SK-N-DZ (cell line): Measurements from ENCODE around the gene LGR5.
"Not testable (repeated sequence)": the region's sequence is repeated elsewhere in the genome, so short reads cannot be mapped to it uniquely, and the experiment has no call there.

Experiments used
- DNase-seq: peaks from one replicate; pipeline ENCODE4 v3.0.0-alpha.2; 2015; ENCODE audit warnings: low spot score

Gene LGR5

DNA sequence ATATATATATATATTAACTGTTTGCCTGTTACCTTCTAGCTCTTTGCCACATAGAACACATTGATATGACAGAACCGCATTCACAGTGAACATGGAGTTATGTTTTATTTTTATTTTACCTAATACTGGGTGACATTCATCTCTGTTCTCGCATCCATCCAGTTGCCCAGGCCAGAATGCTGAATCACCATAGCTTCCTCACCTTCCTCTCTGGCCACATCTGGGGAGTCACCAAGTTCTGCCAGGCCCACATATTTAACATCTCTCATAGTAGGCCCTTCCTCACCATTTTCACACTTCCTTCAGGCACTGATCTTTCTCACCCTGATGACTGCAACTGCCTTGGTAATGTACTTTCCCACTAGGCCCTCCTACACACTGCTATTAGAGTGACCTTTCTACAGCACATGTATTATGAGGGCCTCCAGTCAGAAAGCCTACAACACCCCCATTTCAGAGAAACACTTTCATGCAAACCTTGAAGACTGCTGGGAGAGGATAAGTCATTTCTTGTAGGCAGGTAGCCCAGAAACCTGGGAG lies 106.8 kb downstream of the LGR5 start:
- DNase-seq = no peak

DNA sequence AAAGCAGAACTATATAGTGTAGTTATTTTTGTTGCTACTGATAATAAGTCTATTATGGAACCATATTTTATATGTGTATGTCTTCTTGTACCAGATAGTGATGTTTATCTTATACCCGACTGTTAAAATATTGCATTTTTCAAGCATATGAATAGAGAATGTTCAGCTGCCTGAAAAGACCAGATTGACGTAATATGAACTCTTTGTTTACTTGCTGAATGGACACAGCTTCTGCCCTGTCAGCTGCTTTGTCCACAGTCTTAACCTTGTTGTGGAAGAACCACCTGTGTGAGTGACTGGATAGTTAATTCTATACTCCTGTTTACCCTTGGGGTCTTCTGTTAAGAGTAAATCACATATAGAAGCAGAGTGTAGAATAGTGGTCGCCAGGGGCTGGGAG lies 109.3 kb downstream of the LGR5 start:
- no peak for DNase-seq

DNA sequence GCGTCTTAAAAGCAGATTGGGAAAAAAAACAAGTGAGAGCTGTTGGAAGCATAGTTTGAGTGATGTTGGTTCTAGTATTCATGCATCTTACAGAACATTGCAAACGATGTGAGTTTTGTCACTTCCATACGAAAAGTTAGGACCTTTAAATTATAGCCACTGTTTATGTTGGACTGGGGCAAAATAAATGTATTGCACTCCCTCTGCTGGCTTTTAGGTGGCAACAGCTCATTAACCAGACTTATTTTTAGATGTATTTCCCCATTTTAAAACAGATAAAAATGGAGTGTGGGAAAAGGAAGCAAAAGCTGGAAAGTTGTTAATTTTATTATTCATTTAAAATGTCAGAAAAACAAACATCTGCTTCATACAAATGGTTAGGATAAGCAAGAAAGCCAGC lies 111.9 kb downstream of the LGR5 start:
- no peak for DNase-seq

DNA sequence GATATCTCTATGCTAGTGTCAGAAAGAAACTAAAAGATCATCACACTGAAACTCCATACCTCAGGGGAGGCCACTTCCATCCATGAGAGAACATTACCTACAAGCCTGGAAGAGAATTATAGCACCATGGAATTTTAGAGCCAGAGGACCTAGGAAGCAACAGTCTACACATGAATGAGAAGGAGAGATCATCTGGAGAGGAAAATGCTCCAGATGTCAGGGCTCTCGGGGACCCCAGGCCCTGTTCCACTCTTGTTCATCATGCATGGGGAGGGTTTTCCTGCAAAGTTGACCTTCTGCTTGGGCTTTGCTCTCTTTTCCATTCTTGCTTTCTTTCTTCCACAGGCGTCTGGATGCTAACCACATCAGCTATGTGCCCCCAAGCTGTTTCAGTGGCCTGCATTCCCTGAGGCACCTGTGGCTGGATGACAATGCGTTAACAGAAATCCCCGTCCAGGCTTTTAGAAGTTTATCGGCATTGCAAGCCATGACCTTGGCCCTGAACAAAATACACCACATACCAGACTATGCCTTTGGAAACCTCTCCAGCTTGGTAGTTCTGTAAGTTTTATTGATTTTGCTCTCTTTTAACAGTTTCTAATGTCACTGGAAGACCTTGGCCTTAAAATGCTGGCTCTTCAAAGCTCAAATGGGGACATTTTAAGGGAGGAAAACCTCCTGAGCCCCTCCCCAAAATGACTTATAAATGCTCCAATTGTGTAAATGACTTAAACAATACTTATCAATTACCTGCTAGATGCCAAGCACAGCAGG lies 113.3 kb downstream of the LGR5 start:
- DNase-seq = no peak

DNA sequence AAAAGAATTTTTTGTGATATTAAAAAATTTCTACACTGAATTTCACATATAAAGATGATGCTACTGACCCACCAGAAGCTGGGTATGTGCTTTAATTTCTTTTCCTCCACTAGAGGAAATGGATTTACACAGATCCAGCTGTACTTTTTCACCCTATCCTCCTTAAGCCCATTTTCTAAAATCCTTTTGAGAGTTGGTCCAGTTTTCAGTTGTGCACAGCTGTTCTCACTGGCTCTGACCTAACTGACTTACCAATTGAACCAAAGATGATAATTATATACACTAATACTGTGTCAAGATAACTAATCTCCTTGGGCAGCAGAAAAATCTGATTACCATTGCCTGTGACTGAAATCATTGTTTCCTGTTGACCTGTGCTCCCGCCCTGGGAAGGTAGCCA lies 115.6 kb downstream of the LGR5 start:
- DNase-seq = no peak

DNA sequence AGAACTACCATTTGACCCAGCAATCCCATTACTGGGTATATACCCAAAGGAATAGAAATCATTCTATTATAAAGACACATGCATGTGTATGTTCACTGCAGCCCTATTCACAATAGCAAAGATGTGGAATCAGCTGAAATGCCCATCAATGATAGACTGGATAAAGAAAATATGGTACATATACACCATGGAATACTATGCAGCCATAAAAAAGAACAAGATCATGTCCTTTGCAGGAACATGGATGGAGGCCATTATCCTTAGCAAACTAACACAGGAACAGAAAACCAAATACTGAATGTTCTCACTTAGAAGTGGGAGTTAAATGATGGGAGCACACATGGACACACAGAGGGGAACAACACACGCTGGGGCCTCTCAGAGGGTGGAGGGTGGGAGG lies 116.2 kb downstream of the LGR5 start:
- not testable (repeated sequence) for DNase-seq

DNA sequence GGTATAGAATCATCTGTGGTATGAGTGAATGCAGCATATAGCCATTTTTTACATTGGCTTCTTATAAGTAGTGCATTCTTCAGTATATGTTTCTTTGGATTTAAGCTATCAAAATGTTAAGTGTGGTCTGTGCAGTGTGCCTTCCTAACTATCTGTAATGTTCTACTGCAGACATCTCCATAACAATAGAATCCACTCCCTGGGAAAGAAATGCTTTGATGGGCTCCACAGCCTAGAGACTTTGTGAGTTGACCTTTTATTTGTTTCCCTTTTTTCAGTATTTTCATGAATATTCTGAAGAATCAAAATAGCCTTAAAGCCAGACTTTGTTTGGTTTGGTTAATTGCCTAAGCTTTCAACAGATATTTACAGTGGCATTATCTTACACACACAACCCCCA lies 116.8 kb downstream of the LGR5 start:
- no peak for DNase-seq

DNA sequence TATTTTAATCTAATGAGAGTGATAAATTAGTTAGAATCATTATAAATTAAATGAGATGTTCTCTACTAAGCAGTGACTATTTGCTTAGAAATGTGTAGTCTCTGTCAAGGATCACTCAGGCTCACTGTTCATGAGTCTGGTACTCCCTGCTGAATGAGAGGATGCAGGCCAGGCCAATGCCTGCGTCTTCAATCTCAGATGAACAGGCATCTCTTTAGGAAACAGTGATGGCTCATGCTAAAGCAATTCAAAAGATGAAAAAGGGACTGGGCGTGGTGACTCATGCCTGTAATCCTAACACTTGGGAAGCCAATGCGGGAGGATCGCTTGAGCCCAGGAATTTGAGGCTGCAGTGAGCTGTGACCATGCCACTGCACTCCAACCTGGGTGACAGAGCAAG lies 117.3 kb downstream of the LGR5 start:
- DNase-seq = no peak

DNA sequence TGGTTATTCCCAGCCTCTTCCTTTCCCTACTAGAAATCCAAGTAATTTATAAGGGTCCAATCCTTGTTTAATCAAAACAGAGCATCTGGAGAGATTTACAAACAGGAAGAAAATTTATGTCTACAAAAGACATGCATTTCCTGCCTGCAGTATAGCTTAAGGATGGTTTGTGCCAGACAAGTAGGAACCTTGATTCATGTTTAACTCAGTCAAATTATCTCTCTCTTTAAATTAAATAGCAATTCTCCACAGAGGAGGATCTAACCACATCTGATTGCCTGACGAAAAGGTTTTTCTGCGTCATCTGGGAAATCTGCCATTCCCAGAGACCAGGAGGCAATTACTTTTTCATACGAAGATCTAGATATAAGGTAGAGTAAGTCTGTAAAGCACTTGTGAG lies 118.8 kb downstream of the LGR5 start:
- peak; percentile 33 for DNase-seq

DNA sequence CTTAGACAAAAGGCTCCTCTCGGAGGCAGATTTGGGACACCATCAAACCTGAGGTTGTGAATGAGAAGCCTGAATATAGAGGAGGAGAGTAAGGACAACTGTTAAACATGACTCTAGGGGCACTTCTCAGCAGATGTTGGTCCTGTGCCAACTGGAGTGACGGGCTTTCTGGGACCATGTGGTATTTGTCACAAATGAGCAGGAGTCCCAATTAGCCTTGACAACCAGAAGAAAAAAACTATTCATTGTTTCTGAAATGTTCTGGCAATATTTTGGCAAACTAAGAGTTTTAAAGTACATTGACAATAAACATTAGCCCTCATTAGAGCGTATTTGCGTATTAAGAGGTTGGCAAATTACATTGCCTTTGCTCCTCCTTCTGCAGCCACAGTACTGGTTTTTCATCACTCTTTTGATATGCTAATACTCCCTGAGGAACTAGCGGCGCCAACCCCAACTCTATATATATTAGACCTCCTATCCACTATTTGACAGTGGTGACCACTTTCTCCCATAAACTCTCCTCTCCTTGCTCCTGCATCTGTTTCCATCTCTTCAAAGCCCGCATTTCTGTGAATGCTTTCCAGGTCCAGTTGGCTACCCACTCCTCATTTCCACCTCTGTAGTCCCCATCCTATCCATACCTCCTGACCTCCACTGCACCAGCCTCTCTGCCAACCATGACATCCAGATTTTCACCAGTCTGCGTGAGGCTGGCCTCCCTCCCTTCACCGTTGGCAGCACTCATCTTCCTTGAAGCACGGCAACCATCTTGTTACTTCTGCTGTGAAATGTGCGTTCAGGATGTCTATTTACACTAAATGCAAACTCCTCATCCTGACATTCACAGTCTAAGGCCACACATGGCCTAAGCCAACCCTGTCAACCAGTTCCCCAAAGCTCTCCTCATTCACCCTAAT lies 123.3 kb downstream of the LGR5 start:
- DNase-seq = peak; percentile 75

DNA sequence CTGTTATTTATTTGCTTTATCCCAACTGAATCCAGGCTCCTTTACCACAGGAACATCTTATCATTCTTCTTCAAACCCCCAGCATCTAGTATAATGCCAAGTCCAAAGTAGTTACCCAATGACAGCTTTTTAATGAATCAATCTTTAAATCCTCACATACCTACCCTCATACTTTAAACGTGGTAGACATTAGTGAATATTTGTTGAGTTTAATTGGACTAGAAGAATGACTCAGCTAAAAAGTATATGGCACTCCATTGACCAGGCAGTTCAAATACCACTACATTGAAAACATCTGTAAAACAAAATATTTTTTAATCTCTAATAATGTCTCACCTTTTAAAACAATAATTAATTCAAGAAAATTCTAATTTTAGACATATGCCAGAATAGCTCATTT lies 125.9 kb downstream of the LGR5 start:
- no peak for DNase-seq

DNA sequence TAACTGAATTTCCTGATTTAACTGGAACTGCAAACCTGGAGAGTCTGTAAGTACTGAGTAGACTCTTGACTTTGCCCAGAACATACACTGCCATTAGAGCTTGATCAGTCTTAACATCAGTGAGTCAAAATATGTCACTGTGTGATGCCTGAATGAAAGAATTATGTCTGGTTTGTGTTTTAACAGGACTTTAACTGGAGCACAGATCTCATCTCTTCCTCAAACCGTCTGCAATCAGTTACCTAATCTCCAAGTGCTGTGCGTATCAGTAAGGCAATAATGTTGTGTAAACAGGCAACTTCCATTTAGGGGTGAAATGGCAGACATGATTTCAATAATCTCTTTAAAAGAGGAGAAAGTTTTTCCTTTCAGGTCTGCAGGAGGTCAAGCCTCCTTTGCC lies 127.1 kb downstream of the LGR5 start:
- peak; percentile 77 for DNase-seq

DNA sequence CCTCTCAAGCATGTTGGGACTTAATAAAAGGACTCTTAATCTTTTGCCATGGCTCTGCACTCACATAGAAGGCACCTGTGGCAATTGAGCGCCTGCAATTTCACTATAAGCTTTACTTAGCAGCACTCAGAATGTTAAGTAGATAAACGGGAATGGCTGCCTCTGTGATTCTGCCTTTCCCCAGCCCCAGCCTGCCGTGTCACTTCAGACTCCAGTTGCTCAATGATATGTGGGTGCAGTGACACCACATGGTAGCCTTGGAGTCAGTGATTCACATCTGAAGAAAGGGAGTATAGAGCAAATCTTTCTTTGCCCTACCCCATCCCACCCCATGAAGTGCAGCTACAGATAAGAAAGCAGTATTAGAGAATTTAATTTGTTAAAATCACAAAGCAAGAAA lies 127.9 kb downstream of the LGR5 start:
- DNase-seq = peak; percentile 44

DNA sequence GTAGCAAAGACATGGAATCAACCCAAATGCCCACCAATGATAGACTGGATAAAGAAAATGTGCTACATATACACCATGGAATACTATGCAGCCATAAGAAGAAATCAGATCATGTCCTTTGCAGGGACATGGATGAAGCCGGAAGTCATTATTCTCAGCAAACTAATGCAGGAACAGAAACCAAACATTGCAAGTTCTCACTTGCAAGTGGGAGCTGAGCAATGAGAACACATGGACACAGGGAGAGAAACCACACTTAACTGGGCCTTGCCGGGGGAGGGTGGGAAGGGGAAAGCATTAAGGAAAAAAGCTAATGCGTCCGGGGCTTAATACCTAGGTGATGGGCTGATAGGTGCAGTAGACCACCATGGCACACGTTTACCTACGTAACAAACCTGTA lies 130.3 kb downstream of the LGR5 start:
- not testable (repeated sequence) for DNase-seq

DNA sequence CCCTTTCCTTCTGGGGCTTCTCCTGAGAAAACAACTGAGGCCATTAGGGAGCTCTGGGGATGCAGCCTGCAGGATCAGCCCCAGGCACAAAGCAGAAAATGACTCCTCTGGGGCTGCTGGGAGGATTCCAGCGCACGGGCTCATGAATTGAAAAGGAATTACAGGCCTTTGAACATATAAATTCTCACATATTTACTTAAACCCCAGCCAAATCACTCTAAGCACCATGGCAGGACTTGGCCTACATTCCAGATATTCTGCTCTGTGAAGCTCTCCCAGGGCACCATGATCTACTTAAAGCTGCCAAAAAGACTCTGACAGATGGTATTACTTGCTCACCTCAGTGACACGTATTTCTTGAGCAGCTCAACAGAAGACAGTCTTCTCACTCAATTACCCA lies 136.9 kb downstream of the LGR5 start:
- DNase-seq = no peak

DNA sequence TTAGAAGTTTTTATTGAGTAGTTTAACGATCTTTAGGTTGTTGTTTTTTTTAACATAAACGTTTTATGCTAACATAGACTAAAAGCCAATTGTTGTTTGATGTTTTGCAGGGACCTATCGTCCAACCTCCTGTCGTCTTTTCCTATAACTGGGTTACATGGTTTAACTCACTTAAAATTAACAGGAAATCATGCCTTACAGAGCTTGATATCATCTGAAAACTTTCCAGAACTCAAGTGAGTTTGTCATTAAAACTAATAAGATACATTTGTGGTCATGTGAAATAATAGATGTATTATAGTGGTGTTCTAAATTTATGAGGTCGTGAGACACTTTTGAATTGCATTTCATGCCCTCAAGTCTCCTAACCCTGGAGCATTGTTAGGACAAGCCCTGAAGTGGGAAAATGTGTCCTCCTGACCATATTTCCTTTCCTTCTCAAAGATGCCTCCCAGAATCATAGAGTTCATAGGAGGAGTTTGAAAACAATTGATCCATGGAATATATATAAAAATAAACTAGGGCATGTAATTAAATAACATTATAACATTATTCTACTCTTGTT lies 139.2 kb downstream of the LGR5 start:
- DNase-seq = no peak

DNA sequence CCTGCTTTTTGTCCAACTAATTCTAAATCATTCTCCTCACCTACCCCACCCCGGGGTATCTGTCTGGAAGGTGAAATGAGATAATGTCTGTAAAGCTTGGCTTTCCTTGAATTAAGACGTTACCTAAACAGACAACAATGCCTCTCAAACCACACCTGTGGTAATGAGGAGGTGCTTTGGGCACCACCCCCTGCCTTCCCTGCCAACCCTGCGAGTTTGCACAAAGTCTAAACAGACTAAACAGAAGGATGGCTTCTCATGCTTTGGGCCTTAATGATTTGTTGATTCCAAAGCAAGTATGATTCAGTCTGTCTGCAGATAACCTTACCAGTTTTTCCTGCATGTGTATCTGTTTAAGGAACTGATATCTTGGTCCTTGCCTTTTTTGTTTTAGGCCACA lies 141.6 kb downstream of the LGR5 start:
- no peak for DNase-seq

DNA sequence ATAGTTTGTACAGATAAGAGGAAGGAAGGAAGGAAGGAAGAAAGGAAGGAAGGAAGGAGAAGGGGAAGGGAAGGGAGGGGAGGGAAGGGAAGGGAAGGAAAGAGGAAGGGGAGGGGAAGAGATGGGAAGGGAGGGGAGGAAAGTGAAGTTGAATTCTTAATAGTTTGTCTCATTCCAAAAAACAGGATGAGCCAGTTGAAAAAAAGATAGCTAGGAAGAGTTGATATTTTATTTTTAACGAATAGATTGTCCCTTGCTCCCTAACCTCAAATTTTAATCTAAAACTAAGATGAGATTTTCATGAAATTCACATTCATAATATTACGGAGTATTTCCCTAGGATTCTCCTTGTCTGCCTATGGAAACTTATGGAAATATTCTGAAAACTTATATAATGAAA lies 143.3 kb downstream of the LGR5 start:
- no peak for DNase-seq

DNA sequence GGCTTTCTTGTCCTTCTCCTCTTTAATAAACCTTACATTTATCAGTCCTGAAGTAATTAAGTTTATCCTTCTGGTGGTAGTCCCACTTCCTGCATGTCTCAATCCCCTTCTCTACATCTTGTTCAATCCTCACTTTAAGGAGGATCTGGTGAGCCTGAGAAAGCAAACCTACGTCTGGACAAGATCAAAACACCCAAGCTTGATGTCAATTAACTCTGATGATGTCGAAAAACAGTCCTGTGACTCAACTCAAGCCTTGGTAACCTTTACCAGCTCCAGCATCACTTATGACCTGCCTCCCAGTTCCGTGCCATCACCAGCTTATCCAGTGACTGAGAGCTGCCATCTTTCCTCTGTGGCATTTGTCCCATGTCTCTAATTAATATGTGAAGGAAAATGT lies 144.8 kb downstream of the LGR5 start:
- DNase-seq = peak; percentile 91

DNA sequence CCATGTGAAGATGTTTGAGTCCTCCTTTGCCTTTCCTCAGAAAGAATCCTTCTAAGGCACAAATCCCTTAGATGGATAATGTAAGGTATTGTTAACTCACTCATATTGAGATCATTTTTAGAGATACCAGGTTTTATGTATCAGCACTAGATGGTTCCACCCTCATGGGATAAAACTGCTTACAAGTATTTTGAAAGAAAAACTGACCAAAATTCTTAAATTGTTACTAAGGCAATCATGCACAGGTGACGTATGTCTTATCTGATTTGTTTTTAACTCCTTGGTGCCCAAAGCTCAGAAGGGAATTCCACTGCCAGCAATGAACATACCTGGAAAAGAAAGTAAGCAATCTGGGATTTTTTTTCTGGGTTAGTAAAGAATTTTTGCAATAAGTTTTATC lies 145.6 kb downstream of the LGR5 start:
- no peak for DNase-seq

DNA sequence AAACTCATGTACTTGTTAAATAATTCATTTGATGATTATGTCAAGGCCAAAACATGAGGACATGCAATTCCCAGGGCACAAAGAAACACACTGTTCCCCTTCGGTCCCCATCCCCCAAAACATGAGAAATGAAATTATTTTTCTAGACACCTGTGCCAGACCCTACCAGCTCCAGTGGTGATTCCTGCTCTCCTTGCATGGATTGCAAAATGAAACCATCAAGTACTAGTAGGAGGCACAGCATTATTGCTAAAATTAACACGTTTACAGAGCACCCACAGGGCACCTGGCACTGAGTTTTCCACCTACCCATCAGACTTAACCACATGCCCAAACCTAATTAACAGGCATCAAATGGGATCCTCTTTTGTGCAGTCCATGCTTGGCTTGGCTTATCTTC lies 147.4 kb downstream of the LGR5 start:
- DNase-seq = no peak

DNA sequence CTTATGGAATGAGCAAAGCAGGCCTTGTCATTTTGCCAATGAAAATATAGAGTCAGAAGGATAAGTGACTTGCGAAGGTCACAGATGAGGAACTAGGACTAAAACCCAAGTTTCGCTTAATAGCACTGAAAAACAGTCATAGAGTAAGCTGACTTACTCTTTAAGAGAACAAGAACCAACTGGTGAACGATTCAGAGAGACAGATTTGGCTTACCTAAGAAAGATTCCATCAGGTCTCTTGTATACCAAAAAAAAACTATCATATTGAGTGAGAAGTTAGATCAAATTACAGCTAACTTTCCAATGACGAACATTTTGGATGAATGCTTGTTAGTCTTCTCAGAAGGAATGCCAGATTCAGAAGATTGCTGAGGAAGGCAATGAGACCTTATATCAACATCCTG lies 149.9 kb downstream of the LGR5 start:
- DNase-seq = no peak
